ENCODE results near the gene KAT2A. TPM values are rescaled to one million over a fixed set of nuclear protein-coding genes. Genes with fewer than 3 reads are reported as not detected.
A peak's percentile ranks its signal among the peaks of the same experiment; 100 is the strongest.

Gene KAT2A
- total RNA-seq, 1 donor from 2014 or later = 86.2 TPM

GRCh38 chr17:42127414-42127813 lies 6.2 kb upstream of the KAT2A start:
- Mint-ChIP-seq H3K36me3 (peaks cover 28% of the 10 kb centered on the region), H3K4me1 (peaks cover 3% of the 10 kb centered on the region), H3K4me3 (no peak overlapping the region), H3K27me3 (ENCODE audit: low read depth) (no peaks in the 10 kb centered on the region), H3K9me3 (no peaks in the 10 kb centered on the region), H3K27ac (no peak overlapping the region)
- TF ChIP-seq CTCF (IDR thresholded peaks at IDR 0.05; ENCODE audit: unreplicated experiment) = no peak
- no peak for DNase-seq (ENCODE audit: low spot score in 2 of 2, unreplicated experiment in 2 of 2)

DNA sequence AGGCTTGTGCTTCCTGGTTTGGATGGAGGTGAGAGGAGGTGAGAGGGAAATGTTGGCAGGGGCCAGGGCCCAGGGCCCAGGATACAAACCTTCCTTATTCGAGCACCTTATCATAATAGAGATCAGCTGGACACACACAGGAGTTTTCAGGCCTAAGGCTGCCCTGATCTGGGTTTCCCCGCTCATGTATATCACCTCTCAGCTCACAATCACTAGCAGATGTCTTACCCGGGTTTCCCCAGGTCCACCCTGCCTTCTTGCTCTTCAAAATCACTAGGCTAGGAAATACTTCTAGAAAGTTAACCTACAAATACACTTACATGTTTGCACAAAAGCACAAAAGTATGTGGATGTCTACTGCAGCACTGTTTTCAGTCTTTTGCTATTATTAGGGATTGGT lies 5.7 kb upstream of the KAT2A start:
- TF ChIP-seq CTCF (IDR thresholded peaks at IDR 0.05; ENCODE audit: unreplicated experiment) = no peak
- H3K36me3 Mint-ChIP-seq = peaks cover 28% of the 10 kb centered on the region
- H3K4me1 Mint-ChIP-seq = peaks cover 8% of the 10 kb centered on the region
- H3K27me3 Mint-ChIP-seq (ENCODE audit: low read depth) = no peaks in the 10 kb centered on the region
- no peak overlapping the region for H3K4me3 Mint-ChIP-seq
- DNase-seq (ENCODE audit: low spot score in 2 of 2, unreplicated experiment in 2 of 2) = no peak
- H3K9me3 Mint-ChIP-seq = no peaks in the 10 kb centered on the region
- no peak overlapping the region for H3K27ac Mint-ChIP-seq

DNA sequence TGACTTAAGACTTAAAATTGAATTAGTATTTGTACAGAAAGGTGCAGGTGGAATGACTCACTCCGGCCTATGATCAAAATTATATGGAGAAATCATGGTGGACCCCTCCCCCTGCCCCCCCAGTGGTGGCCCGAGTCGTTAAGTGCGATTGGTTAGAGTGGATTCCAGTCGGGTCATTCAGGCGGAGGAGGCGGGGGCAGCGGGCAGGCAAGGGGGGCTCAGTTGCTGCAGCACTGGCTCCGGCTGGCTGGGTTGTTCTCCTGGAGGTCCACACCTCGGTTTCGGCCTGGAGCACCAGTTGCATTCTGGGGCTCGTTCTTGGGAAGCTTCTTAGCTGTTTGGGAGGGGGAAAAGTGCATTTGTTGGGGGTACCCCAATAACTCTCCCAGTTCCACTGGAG lies 4.4 kb upstream of the KAT2A start:
- H3K4me3 Mint-ChIP-seq = no peak overlapping the region
- H3K27me3 Mint-ChIP-seq (ENCODE audit: low read depth) = no peaks in the 10 kb centered on the region
- DNase-seq (ENCODE audit: low spot score in 2 of 2, unreplicated experiment in 2 of 2) = no peak
- TF ChIP-seq CTCF (IDR thresholded peaks at IDR 0.05; ENCODE audit: unreplicated experiment) = no peak
- peaks cover 25% of the 10 kb centered on the region for H3K36me3 Mint-ChIP-seq
- H3K4me1 Mint-ChIP-seq = peaks cover 13% of the 10 kb centered on the region
- no peak overlapping the region for H3K27ac Mint-ChIP-seq
- H3K9me3 Mint-ChIP-seq = no peaks in the 10 kb centered on the region

- no peaks in the 10 kb centered on the region for H3K9me3 Mint-ChIP-seq
- H3K27me3 Mint-ChIP-seq (ENCODE audit: low read depth) = no peaks in the 10 kb centered on the region
- DNase-seq (ENCODE audit: low spot score in 2 of 2, unreplicated experiment in 2 of 2) = no peak
- H3K27ac Mint-ChIP-seq = no peak overlapping the region
- peaks cover 24% of the 10 kb centered on the region for H3K36me3 Mint-ChIP-seq
- H3K4me1 Mint-ChIP-seq = peaks cover 19% of the 10 kb centered on the region
- no peak overlapping the region for H3K4me3 Mint-ChIP-seq
- no peak for TF ChIP-seq CTCF (IDR thresholded peaks at IDR 0.05; ENCODE audit: unreplicated experiment)
These were observed 3.1 kb upstream of the KAT2A start for GRCh38 chr17:42124256-42124655.

GRCh38 chr17:42122371-42123303 lies 1.5 kb upstream of the KAT2A start, which contains the start of gene HSPB9:
Gene HSPB9 (plus strand): TSS chr17:42122804. CDS start chr17:42122851, 47 bp downstream.
- Mint-ChIP-seq H3K4me1 (peaks cover 19% of the 10 kb centered on the region), H3K4me3 (peak within 1 kb of the TSS; percentile 63), H3K9me3 (no peaks in the 10 kb centered on the region), H3K27me3 (ENCODE audit: low read depth) (no peaks in the 10 kb centered on the region), H3K27ac (peak within 1 kb of the TSS; percentile 83), H3K36me3 (peaks cover 17% of the 10 kb centered on the region)
- TF ChIP-seq CTCF (IDR thresholded peaks at IDR 0.05; ENCODE audit: unreplicated experiment) = no peak
- no peak for DNase-seq (ENCODE audit: low spot score in 2 of 2, unreplicated experiment in 2 of 2)
